ENCODE measurements around the gene ARHGAP12. TPM values are rescaled to one million over a fixed set of nuclear protein-coding genes. Genes with fewer than 3 reads are reported as not detected.
A peak's percentile ranks its signal among the peaks of the same experiment; 100 is the strongest.

Gene ARHGAP12
- total RNA-seq, 1 donor from 2014 or later, result 11.4 TPM

GRCh38 chr10:31945392-31945791, 16.8 kb upstream of the ARHGAP12 start:
- Histone ChIP-seq H3K27me3 (no peaks in the 10 kb centered on the region), H3K4me3 (no peak overlapping the region), H3K4me1 (peaks cover 0 to 13% of the 10 kb centered on the region in 2 donors), H3K36me3 (no peaks in the 10 kb centered on the region), H3K9me3 (no peaks in the 10 kb centered on the region), H3K27ac (no peak overlapping the region)
- no peak for TF ChIP-seq CTCF (IDR thresholded peaks at IDR 0.05)
- intact Hi-C loops (cut with DNase I), result loop anchor here (5.0 kb wide), 2 partner anchors 83 to 207 kb away; no protein-coding TSS in a partner anchor
- DNase-seq (ENCODE audit: low spot score in 2 of 2), result no peak

DNA sequence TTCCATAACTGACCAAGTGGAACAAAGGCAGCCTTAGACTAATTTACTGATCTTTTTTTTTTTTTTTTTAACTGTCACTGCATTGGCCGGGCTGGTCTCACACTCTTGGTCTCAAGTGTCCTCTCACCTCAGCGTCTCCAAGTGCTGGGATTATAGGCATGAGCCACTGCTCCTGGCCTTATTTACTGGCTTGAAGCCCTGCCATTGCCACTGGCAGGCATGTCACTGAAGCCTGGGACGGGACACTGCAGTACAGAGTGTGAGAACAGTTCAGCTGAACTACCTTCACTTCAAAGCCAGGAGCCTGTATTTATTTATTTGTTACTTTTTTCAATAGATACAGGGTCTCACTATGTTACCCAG, 15.4 kb upstream of the ARHGAP12 start:
- Histone ChIP-seq H3K36me3 (no peaks in the 10 kb centered on the region), H3K27ac (no peak overlapping the region), H3K27me3 (no peaks in the 10 kb centered on the region), H3K4me1 (peaks cover 0 to 13% of the 10 kb centered on the region in 2 donors), H3K4me3 (no peak overlapping the region), H3K9me3 (no peaks in the 10 kb centered on the region)
- TF ChIP-seq CTCF (IDR thresholded peaks at IDR 0.05), result no peak
- DNase-seq (ENCODE audit: low spot score in 2 of 2), result no peak
- intact Hi-C loops (cut with DNase I), result no loop called here

- Histone ChIP-seq H3K4me3 (no peak overlapping the region), H3K9me3 (no peaks in the 10 kb centered on the region), H3K27me3 (no peaks in the 10 kb centered on the region), H3K4me1 (peaks cover 0 to 9% of the 10 kb centered on the region in 2 donors), H3K36me3 (no peaks in the 10 kb centered on the region), H3K27ac (no peak overlapping the region)
- no peak for DNase-seq (ENCODE audit: low spot score in 2 of 2)
- no peak for TF ChIP-seq CTCF (IDR thresholded peaks at IDR 0.05)
- intact Hi-C loops (cut with DNase I), result no loop called here
Observed at GRCh38 chr10:31942892-31943291, 14.3 kb upstream of the ARHGAP12 start.

DNA sequence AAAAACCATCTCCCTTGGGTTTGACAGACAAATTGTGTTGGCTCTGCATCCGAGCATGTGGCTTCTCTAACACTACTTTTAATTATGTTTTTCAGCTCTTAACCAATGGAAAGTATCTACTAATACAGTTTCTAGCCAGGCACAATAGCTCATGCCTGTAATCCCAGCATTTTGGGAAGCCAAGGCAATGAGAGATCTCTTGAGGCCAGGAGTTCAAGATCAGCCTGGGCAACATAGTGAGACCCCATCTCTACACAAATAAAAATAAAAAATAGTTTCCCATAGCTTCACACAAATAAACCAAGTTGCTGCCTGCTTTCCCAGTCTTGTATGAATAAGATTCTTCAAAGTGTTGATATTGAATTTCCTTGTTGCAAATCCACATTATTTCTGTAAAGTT, 13.8 kb upstream of the ARHGAP12 start:
- Histone ChIP-seq H3K27me3 (no peaks in the 10 kb centered on the region), H3K27ac (no peak overlapping the region), H3K4me3 (no peak overlapping the region), H3K4me1 (peaks cover 0 to 8% of the 10 kb centered on the region in 2 donors), H3K36me3 (no peaks in the 10 kb centered on the region), H3K9me3 (no peaks in the 10 kb centered on the region)
- no peak for TF ChIP-seq CTCF (IDR thresholded peaks at IDR 0.05)
- DNase-seq (ENCODE audit: low spot score in 2 of 2), result no peak
- intact Hi-C loops (cut with DNase I), result no loop called here

GRCh38 chr10:31940839-31941653, 12.4 kb upstream of the ARHGAP12 start:
- peaks cover 0 to 3% of the 10 kb centered on the region in 2 donors for H3K4me1 ChIP-seq
- H3K27me3 ChIP-seq, result no peaks in the 10 kb centered on the region
- H3K36me3 ChIP-seq, result no peaks in the 10 kb centered on the region
- peak in 1 of 2 donors; percentile 83 for DNase-seq (ENCODE audit: low spot score in 2 of 2)
- no peak overlapping the region for H3K27ac ChIP-seq
- intact Hi-C loops (cut with DNase I), result no loop called here
- H3K4me3 ChIP-seq, result no peak overlapping the region
- H3K9me3 ChIP-seq, result no peaks in the 10 kb centered on the region
- TF ChIP-seq CTCF (IDR thresholded peaks at IDR 0.05), result no peak

Data from ascending aorta (tissue), 2 donors.